OCI-LY1 (cell line): Measurements from ENCODE around the gene NECTIN1.

ENCODE experiments used
- H2AFZ ChIP-seq: fragments of 200-600 bp; sonication (generic), shearing (Covaris generic); 2 replicates; pipeline ENCODE4 v1.6.0; 2014; ENCODE audit warnings: antibody characterized with exemption, mild to moderate bottlenecking, low read length
- H3F3A ChIP-seq: fragments of 200-600 bp; sonication (generic), shearing (Covaris generic); 2 replicates; pipeline ENCODE4 v1.6.0; 2014; ENCODE audit warnings: mild to moderate bottlenecking, antibody characterized with exemption, low read length, moderate library complexity; ENCODE audit not compliant: insufficient read depth
- H3K27ac ChIP-seq: fragments of 200-600 bp; sonication (generic); 2 replicates; pipeline ENCODE4 v1.5.1; 2014; ENCODE audit warnings: low read length, mixed run types, mild to moderate bottlenecking, low read depth; ENCODE audit not compliant: poor library complexity, severe bottlenecking
- H3K27me3 ChIP-seq: fragments of 200-600 bp; sonication (generic); 2 replicates; pipeline ENCODE4 v1.6.0; 2014; ENCODE audit warnings: antibody characterized with exemption, mild to moderate bottlenecking, low read length, moderate library complexity; ENCODE audit not compliant: insufficient read depth
- H3K36me3 ChIP-seq: fragments of 200-600 bp; sonication (generic); 2 replicates; pipeline ENCODE4 v1.6.1; 2014; ENCODE audit warnings: mild to moderate bottlenecking, antibody characterized with exemption, low read length, moderate library complexity, mixed read lengths; ENCODE audit not compliant: insufficient read depth
- H3K4me1 ChIP-seq: fragments of 200-600 bp; sonication (generic); 2 replicates; pipeline ENCODE4 v1.5.1; 2014; ENCODE audit warnings: mild to moderate bottlenecking, low read length, moderate library complexity; ENCODE audit not compliant: insufficient read depth, severe bottlenecking
- H3K4me2 ChIP-seq: fragments of 200-600 bp; sonication (generic), shearing (Covaris generic); 2 replicates; pipeline ENCODE4 v1.6.1; 2014; ENCODE audit warnings: low read length
- H3K4me3 ChIP-seq: fragments of 200-600 bp; sonication (generic); 2 replicates; pipeline ENCODE4 v1.5.1; 2014; ENCODE audit warnings: low read length, low read depth, mild to moderate bottlenecking, mixed read lengths; ENCODE audit not compliant: poor library complexity, severe bottlenecking
- H3K79me2 ChIP-seq: fragments of 200-600 bp; shearing (Covaris generic); 2 replicates; pipeline ENCODE4 v1.6.1; 2016; ENCODE audit warnings: mixed run types, low read length, mixed read lengths; ENCODE audit not compliant: insufficient read depth
- H3K9ac ChIP-seq: fragments of 200-600 bp; sonication (generic), shearing (Covaris generic); 2 replicates; pipeline ENCODE4 v1.6.1; 2014; ENCODE audit warnings: mild to moderate bottlenecking, low read length, mixed read lengths
- H3K9me2 ChIP-seq: fragments of 200-600 bp; sonication (generic), shearing (Covaris generic); 2 replicates; pipeline ENCODE4 v1.6.1; 2014; ENCODE audit warnings: low read depth, mild to moderate bottlenecking, low read length, mixed read lengths
- H3K9me3 ChIP-seq: fragments of 200-600 bp; shearing (Covaris generic); 2 replicates; pipeline ENCODE4 v1.6.1; 2014; ENCODE audit warnings: low read length, mixed read lengths
- H4K20me1 ChIP-seq: fragments of 200-600 bp; sonication (generic), shearing (Covaris generic); 2 replicates; pipeline ENCODE4 v1.6.0; 2016; ENCODE audit warnings: mild to moderate bottlenecking, low read length; ENCODE audit not compliant: insufficient read depth
- CTCF ChIP-seq: fragments of 200-600 bp; sonication (generic), shearing (Covaris generic); IDR thresholded peaks from 2 replicates; pipeline ENCODE4 v1.5.1; 2017; ENCODE audit warnings: mild to moderate bottlenecking, antibody characterized with exemption, low read length, moderate library complexity, mixed read lengths
- EZH2 ChIP-seq: fragments of 200-600 bp; sonication (generic), shearing (Covaris generic); IDR thresholded peaks from 2 replicates; pipeline ENCODE4 v1.8.0; 2017; ENCODE audit warnings: borderline replicate concordance, mixed run types, mild to moderate bottlenecking, antibody characterized with exemption, low read length, moderate library complexity, mixed read lengths

Gene NECTIN1

GRCh38 chr11:119645018-119645417 is 84.0 kb downstream of the NECTIN1 start:
- no peaks in the 10 kb centered on the region for H3K9me2 ChIP-seq
- H3K36me3 ChIP-seq: no peaks in the 10 kb centered on the region
- H3K27ac ChIP-seq: no peak overlapping the region
- no peaks in the 10 kb centered on the region for H3K4me1 ChIP-seq
- no peaks in the 10 kb centered on the region for H3K9me3 ChIP-seq
- no peaks in the 10 kb centered on the region for H3K27me3 ChIP-seq
- no peak overlapping the region for H3K4me2 ChIP-seq
- TF ChIP-seq CTCF: no peak
- no peak for TF ChIP-seq EZH2
- H3K9ac ChIP-seq: no peak overlapping the region
- no peaks in the 10 kb centered on the region for H3K79me2 ChIP-seq
- H3K4me3 ChIP-seq: no peak overlapping the region
- no peaks in the 10 kb centered on the region for H3F3A ChIP-seq
- no peak overlapping the region for H2AFZ ChIP-seq
- H4K20me1 ChIP-seq: no peaks in the 10 kb centered on the region

GRCh38 chr11:119644502-119644901 is 84.5 kb downstream of the NECTIN1 start:
- no peak overlapping the region for H3K9ac ChIP-seq
- H3K36me3 ChIP-seq: no peaks in the 10 kb centered on the region
- no peak overlapping the region for H3K4me2 ChIP-seq
- no peak overlapping the region for H2AFZ ChIP-seq
- H3F3A ChIP-seq: no peaks in the 10 kb centered on the region
- no peaks in the 10 kb centered on the region for H3K27me3 ChIP-seq
- H4K20me1 ChIP-seq: no peaks in the 10 kb centered on the region
- H3K4me3 ChIP-seq: no peak overlapping the region
- no peak overlapping the region for H3K27ac ChIP-seq
- H3K79me2 ChIP-seq: no peaks in the 10 kb centered on the region
- H3K9me2 ChIP-seq: no peaks in the 10 kb centered on the region
- no peaks in the 10 kb centered on the region for H3K4me1 ChIP-seq
- no peaks in the 10 kb centered on the region for H3K9me3 ChIP-seq
- TF ChIP-seq CTCF: no peak
- TF ChIP-seq EZH2: no peak

GRCh38 chr11:119643876-119644225 is 85.1 kb downstream of the NECTIN1 start:
- no peaks in the 10 kb centered on the region for H3K79me2 ChIP-seq
- H3K4me2 ChIP-seq: no peak overlapping the region
- no peak overlapping the region for H3K4me3 ChIP-seq
- H3K9me2 ChIP-seq: no peaks in the 10 kb centered on the region
- no peak for TF ChIP-seq EZH2
- TF ChIP-seq CTCF: no peak
- no peaks in the 10 kb centered on the region for H3F3A ChIP-seq
- H4K20me1 ChIP-seq: no peaks in the 10 kb centered on the region
- H3K4me1 ChIP-seq: no peaks in the 10 kb centered on the region
- no peaks in the 10 kb centered on the region for H3K36me3 ChIP-seq
- H3K9ac ChIP-seq: no peak overlapping the region
- no peak overlapping the region for H3K27ac ChIP-seq
- H2AFZ ChIP-seq: no peak overlapping the region
- H3K27me3 ChIP-seq: no peaks in the 10 kb centered on the region
- H3K9me3 ChIP-seq: no peaks in the 10 kb centered on the region
